ENCODE data around the gene MICB. TPM values are rescaled to one million over a fixed set of nuclear protein-coding genes. Genes with fewer than 3 reads are reported as not detected.

Gene MICB
- total RNA-seq, 1 donor from 2014 or later: 5.8 TPM

DNA sequence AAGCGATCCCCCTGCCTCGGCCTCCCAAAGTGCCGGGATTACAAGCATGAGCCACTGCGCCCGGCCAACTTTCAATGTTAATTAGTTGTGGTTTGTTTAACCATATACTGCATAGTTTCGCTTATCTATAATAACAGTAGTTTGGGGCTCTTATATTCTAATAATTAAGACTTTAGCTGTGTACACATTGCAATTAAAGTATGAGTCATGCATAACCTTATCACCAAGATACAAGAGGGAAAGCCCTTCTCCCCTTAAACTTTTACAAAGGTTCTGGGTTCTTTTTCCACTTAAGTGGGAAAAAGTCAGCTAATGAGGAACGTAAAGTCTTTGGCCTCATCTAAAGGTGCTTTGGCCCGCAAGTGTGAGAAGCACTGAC, 27.6 kb downstream of the MICB start:
- Histone ChIP-seq H3K9ac (ENCODE audit: low read length) (no peak overlapping the region), H3K4me2 (ENCODE audit: low read length) (peak overlapping the region; percentile 25), H3K4me1 (ENCODE audit: insufficient read depth, low read length) (peaks cover 8% of the 10 kb centered on the region), H3K36me3 (ENCODE audit: insufficient read depth, low read length) (peaks cover 5% of the 10 kb centered on the region), H3K9me3 (ENCODE audit: insufficient read depth, low read depth, low read length) (no peaks in the 10 kb centered on the region), H2AFZ (ENCODE audit: low read depth, low read length) (no peak overlapping the region), H3K27ac (ENCODE audit: low read depth, low read length) (peak overlapping the region; percentile 2), H3K4me3 (ENCODE audit: insufficient read depth, low read depth, low read length) (no peak overlapping the region), H3K79me2 (ENCODE audit: insufficient read depth, low read length) (no peaks in the 10 kb centered on the region), H4K20me1 (ENCODE audit: insufficient read depth, low read length) (peaks cover 28% of the 10 kb centered on the region), H3K27me3 (ENCODE audit: insufficient read depth, low read length) (no peaks in the 10 kb centered on the region)
- H3K27me3 Mint-ChIP-seq (ENCODE audit: low read depth, unreplicated experiment): peaks cover 5% of the 10 kb centered on the region
- FAIRE-seq: no peak
- no peaks in the 10 kb centered on the region for H3K9me3 Mint-ChIP-seq (ENCODE audit: unreplicated experiment)
- TF ChIP-seq, protein P1, sequence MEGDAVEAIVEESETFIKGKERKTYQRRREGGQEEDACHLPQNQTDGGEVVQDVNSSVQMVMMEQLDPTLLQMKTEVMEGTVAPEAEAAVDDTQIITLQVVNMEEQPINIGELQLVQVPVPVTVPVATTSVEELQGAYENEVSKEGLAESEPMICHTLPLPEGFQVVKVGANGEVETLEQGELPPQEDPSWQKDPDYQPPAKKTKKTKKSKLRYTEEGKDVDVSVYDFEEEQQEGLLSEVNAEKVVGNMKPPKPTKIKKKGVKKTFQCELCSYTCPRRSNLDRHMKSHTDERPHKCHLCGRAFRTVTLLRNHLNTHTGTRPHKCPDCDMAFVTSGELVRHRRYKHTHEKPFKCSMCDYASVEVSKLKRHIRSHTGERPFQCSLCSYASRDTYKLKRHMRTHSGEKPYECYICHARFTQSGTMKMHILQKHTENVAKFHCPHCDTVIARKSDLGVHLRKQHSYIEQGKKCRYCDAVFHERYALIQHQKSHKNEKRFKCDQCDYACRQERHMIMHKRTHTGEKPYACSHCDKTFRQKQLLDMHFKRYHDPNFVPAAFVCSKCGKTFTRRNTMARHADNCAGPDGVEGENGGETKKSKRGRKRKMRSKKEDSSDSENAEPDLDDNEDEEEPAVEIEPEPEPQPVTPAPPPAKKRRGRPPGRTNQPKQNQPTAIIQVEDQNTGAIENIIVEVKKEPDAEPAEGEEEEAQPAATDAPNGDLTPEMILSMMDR (IDR thresholded peaks at IDR 0.05; ENCODE audit: insufficient read depth, low read depth, low read length): no peak
- no peak for TF ChIP-seq EZH2 (IDR thresholded peaks at IDR 0.05; ENCODE audit: insufficient read depth, low read length)
- H3K4me3 Mint-ChIP-seq (ENCODE audit: unreplicated experiment): no peak overlapping the region
- no peak for DNase-seq (ENCODE audit: low read depth)
- H3K27ac Mint-ChIP-seq (ENCODE audit: unreplicated experiment): no peak overlapping the region
- no peaks in the 10 kb centered on the region for H3K36me3 Mint-ChIP-seq (ENCODE audit: low read depth, unreplicated experiment)
- peaks cover 7% of the 10 kb centered on the region for H3K4me1 Mint-ChIP-seq (ENCODE audit: low read depth, unreplicated experiment)

- H3K4me1 ChIP-seq (ENCODE audit: insufficient read depth, low read length): peaks cover 8% of the 10 kb centered on the region
- FAIRE-seq: no peak
- H3K36me3 Mint-ChIP-seq (ENCODE audit: low read depth, unreplicated experiment): peaks cover 4% of the 10 kb centered on the region
- peak; percentile 25 for DNase-seq (ENCODE audit: low read depth)
- H3K9ac ChIP-seq (ENCODE audit: low read length): no peak overlapping the region
- H3K27me3 ChIP-seq (ENCODE audit: insufficient read depth, low read length): no peaks in the 10 kb centered on the region
- no peak overlapping the region for H2AFZ ChIP-seq (ENCODE audit: low read depth, low read length)
- H3K4me3 Mint-ChIP-seq (ENCODE audit: unreplicated experiment): no peak overlapping the region
- peaks cover 7% of the 10 kb centered on the region for H3K4me1 Mint-ChIP-seq (ENCODE audit: low read depth, unreplicated experiment)
- TF ChIP-seq, protein P1 (IDR thresholded peaks at IDR 0.05; ENCODE audit: insufficient read depth, low read depth, low read length): no peak
- TF ChIP-seq EZH2 (IDR thresholded peaks at IDR 0.05; ENCODE audit: insufficient read depth, low read length): no peak
- peaks cover 34% of the 10 kb centered on the region for H4K20me1 ChIP-seq (ENCODE audit: insufficient read depth, low read length)
- peaks cover 4% of the 10 kb centered on the region for H3K27me3 Mint-ChIP-seq (ENCODE audit: low read depth, unreplicated experiment)
- H3K79me2 ChIP-seq (ENCODE audit: insufficient read depth, low read length): no peaks in the 10 kb centered on the region
- no peaks in the 10 kb centered on the region for H3K9me3 ChIP-seq (ENCODE audit: insufficient read depth, low read depth, low read length)
- peak overlapping the region; percentile 49 for H3K27ac Mint-ChIP-seq (ENCODE audit: unreplicated experiment)
- H3K27ac ChIP-seq (ENCODE audit: low read depth, low read length): peak overlapping the region; percentile 2
- H3K4me2 ChIP-seq (ENCODE audit: low read length): peak overlapping the region; percentile 25
- H3K36me3 ChIP-seq (ENCODE audit: insufficient read depth, low read length): peaks cover 10% of the 10 kb centered on the region
- no peaks in the 10 kb centered on the region for H3K9me3 Mint-ChIP-seq (ENCODE audit: unreplicated experiment)
- no peak overlapping the region for H3K4me3 ChIP-seq (ENCODE audit: insufficient read depth, low read depth, low read length)
Measured at GRCh38 chr6:31525932-31526591, 28.1 kb downstream of the MICB start.

DNA sequence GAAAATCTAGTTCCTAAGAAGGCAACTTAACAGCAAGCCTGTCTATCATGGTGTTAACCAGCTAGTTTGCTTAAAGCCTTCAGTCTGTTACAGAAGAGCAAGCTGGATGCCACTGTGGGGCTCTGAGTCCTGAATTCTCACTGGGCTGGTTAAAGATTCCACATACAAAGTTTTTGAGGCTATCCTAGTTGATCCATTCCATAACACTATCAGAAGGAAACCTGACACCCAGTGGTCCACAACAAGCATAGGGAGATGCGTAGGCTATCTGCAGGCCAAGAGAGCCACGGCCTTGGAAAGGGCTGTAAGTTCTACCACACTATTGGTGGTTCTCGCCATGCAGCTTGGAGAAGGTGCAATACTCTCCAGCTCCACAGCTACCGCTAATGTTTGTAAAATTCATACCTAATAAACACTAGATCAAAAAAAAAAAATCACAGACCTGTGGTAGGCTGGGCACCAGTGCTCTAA, 30.4 kb downstream of the MICB start:
- no peak overlapping the region for H3K9ac ChIP-seq (ENCODE audit: low read length)
- TF ChIP-seq EZH2 (IDR thresholded peaks at IDR 0.05; ENCODE audit: insufficient read depth, low read length): no peak
- TF ChIP-seq, protein P1 (IDR thresholded peaks at IDR 0.05; ENCODE audit: insufficient read depth, low read depth, low read length): no peak
- Mint-ChIP-seq H3K36me3 (ENCODE audit: low read depth, unreplicated experiment) (peaks cover 6% of the 10 kb centered on the region), H3K4me1 (ENCODE audit: low read depth, unreplicated experiment) (peaks cover 7% of the 10 kb centered on the region), H3K27me3 (ENCODE audit: low read depth, unreplicated experiment) (no peaks in the 10 kb centered on the region), H3K9me3 (ENCODE audit: unreplicated experiment) (no peaks in the 10 kb centered on the region), H3K27ac (ENCODE audit: unreplicated experiment) (no peak overlapping the region), H3K4me3 (ENCODE audit: unreplicated experiment) (no peak overlapping the region)
- no peaks in the 10 kb centered on the region for H3K9me3 ChIP-seq (ENCODE audit: insufficient read depth, low read depth, low read length)
- no peak overlapping the region for H3K27ac ChIP-seq (ENCODE audit: low read depth, low read length)
- peaks cover 4% of the 10 kb centered on the region for H3K79me2 ChIP-seq (ENCODE audit: insufficient read depth, low read length)
- H3K36me3 ChIP-seq (ENCODE audit: insufficient read depth, low read length): peaks cover 29% of the 10 kb centered on the region
- no peak for DNase-seq (ENCODE audit: low read depth)
- H3K4me1 ChIP-seq (ENCODE audit: insufficient read depth, low read length): peaks cover 8% of the 10 kb centered on the region
- H3K4me3 ChIP-seq (ENCODE audit: insufficient read depth, low read depth, low read length): no peak overlapping the region
- H3K4me2 ChIP-seq (ENCODE audit: low read length): no peak overlapping the region
- no peaks in the 10 kb centered on the region for H3K27me3 ChIP-seq (ENCODE audit: insufficient read depth, low read length)
- no peak overlapping the region for H2AFZ ChIP-seq (ENCODE audit: low read depth, low read length)
- peaks cover 56% of the 10 kb centered on the region for H4K20me1 ChIP-seq (ENCODE audit: insufficient read depth, low read length)
- no peak for FAIRE-seq
